ENCODE measurements around the gene PTPRG.

DNA sequence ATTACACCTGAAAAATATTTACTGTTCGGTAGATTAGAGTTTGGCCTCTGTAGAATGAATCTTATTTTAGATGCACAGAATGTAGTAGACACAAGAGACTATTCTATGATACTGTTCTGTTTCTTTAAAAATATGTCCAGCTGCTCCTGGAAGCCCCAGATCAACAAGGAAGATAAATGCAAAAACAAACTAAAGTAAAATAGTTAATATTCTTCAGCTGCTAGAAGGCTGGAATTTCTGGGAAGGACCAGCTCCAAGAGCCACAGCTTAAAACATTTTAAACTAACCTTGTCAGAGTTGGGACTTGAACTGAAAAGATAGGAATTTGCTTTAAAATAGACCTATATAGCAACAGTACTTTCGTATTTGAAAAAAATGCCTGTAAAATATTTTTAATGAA, 277.9 kb downstream of the PTPRG start:
- no peak for TF ChIP-seq POLR2A (IDR thresholded peaks at IDR 0.05)
- TF ChIP-seq, protein P1, sequence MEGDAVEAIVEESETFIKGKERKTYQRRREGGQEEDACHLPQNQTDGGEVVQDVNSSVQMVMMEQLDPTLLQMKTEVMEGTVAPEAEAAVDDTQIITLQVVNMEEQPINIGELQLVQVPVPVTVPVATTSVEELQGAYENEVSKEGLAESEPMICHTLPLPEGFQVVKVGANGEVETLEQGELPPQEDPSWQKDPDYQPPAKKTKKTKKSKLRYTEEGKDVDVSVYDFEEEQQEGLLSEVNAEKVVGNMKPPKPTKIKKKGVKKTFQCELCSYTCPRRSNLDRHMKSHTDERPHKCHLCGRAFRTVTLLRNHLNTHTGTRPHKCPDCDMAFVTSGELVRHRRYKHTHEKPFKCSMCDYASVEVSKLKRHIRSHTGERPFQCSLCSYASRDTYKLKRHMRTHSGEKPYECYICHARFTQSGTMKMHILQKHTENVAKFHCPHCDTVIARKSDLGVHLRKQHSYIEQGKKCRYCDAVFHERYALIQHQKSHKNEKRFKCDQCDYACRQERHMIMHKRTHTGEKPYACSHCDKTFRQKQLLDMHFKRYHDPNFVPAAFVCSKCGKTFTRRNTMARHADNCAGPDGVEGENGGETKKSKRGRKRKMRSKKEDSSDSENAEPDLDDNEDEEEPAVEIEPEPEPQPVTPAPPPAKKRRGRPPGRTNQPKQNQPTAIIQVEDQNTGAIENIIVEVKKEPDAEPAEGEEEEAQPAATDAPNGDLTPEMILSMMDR (IDR thresholded peaks at IDR 0.05): no peak
